GM12878 (cell line): ENCODE data around the gene CLIP2. TPM values are rescaled to one million over a fixed set of nuclear protein-coding genes. Genes with fewer than 3 reads are reported as not detected.

Experiments used
- ATAC-seq: fragments of 200-7000 bp; cut with Tn5 transposase; 3 replicates; pipeline ENCODE4 v1.9.1; 2020; ENCODE audit warnings: mild to moderate bottlenecking, moderate library complexity
- BruUV-seq: library from RNA; stranded (reverse); fragments of 400-500 nt; replicated peaks from 2 replicates; lab custom pipeline; 2021; lab: Mats Ljungman, UMichigan
- CTCF ChIA-PET: fragments of 300-600 bp; sonication (Branson Sonifier 250); formaldehyde crosslinking; extraction: SDS; loops from one replicate; lab custom pipeline; 2021; ENCODE audit warnings: inconsistent platforms; lab: Yijun Ruan, JAX
- POLR2A ChIA-PET: fragments of 350-600 bp; formaldehyde crosslinking; extraction: SDS; loops from one replicate; lab custom pipeline; 2021; ENCODE audit warnings: inconsistent platforms; lab: Charles Lee
- RAD21 ChIA-PET: fragments of 300-600 bp; sonication (Branson Sonifier 250); formaldehyde crosslinking; loops from one replicate; lab custom pipeline; 2023; ENCODE audit warnings: antibody characterized with exemption; ENCODE audit not compliant: unreplicated experiment; lab: Charles Lee
- SMC1A ChIA-PET: fragments of 300-600 bp; sonication (Branson Sonifier 250); formaldehyde crosslinking; loops from one replicate; lab custom pipeline; 2023; ENCODE audit not compliant: unreplicated experiment, uncharacterized antibody; lab: Charles Lee
- DNase-seq: peaks from one replicate; pipeline ENCODE4 v3.0.0-alpha.2; 2011; ENCODE audit warnings: low read depth, low spot score
- FAIRE-seq: peaks from 3 replicates; lab custom pipeline; 2011; peaks lifted over from hg19 to GRCh38; lab: Jason Lieb, UNC
- H2AFZ ChIP-seq: 2 replicates; pipeline ENCODE4 v1.6.0; 2011; ENCODE audit warnings: low read depth, low read length, control low read depth; ENCODE audit not compliant: control insufficient read depth
- H3K27ac ChIP-seq: 2 replicates; pipeline ENCODE4 v1.5.1; 2011; ENCODE audit warnings: control low read depth; ENCODE audit not compliant: control insufficient read depth, insufficient read depth
- H3K27me3 ChIP-seq, 2 experiments: replicated peaks in 1 of 2; 2 replicates each; pipeline versions ENCODE4 v1.6.0 to v1.6.1; 2011; ENCODE audit warnings: low read length in 1 of 2; ENCODE audit not compliant: control insufficient read depth in 2 of 2, insufficient read depth in 2 of 2
- H3K36me3 ChIP-seq, 2 experiments: 2 replicates each; pipeline ENCODE4 v1.5.1; 2011; ENCODE audit warnings: low read length in 1 of 2; ENCODE audit not compliant: control insufficient read depth in 2 of 2, insufficient read depth in 2 of 2
- H3K4me1 ChIP-seq: 2 replicates; pipeline ENCODE4 v1.6.1; 2011; ENCODE audit warnings: mild to moderate bottlenecking, low read length, moderate library complexity, mixed read lengths; ENCODE audit not compliant: control insufficient read depth, insufficient read depth
- H3K4me2 ChIP-seq: 2 replicates; pipeline ENCODE4 v1.6.0; 2011; ENCODE audit warnings: control low read depth; ENCODE audit not compliant: control insufficient read depth, insufficient read depth
- H3K4me3 ChIP-seq: fragments of 200-600 bp; sonication (generic); 2 replicates; pipeline ENCODE4 v1.5.1; 2016
- H3K79me2 ChIP-seq: 2 replicates; pipeline ENCODE4 v1.6.0; 2011; ENCODE audit warnings: low read length; ENCODE audit not compliant: control insufficient read depth, insufficient read depth
- H3K9ac ChIP-seq: 2 replicates; pipeline ENCODE4 v1.8.0; 2011; ENCODE audit warnings: low read length, control low read depth, mixed read lengths; ENCODE audit not compliant: control insufficient read depth, insufficient read depth
- H3K9me3 ChIP-seq: replicated peaks from 3 replicates; pipeline ENCODE4 v1.5.1; 2011; ENCODE audit warnings: mild to moderate bottlenecking, low read length; ENCODE audit not compliant: control insufficient read depth, insufficient read depth
- H4K20me1 ChIP-seq: 2 replicates; pipeline ENCODE4 v1.6.0; 2011; ENCODE audit not compliant: control insufficient read depth, insufficient read depth
- HDGF ChIP-seq: fragments of 450-650 bp; IDR thresholded peaks from 2 replicates; pipeline ENCODE4 v1.6.1; 2016; ENCODE audit warnings: antibody characterized with exemption
- KAT2A ChIP-seq: conservative IDR thresholded peaks from 2 replicates; pipeline ENCODE4 v1.6.1; 2011; ENCODE audit warnings: low read depth, low read length; ENCODE audit not compliant: control insufficient read depth
- NFYB ChIP-seq: IDR thresholded peaks from 2 replicates; pipeline ENCODE4 v1.6.1; 2011; ENCODE audit warnings: low read depth, mild to moderate bottlenecking, low read length, improper control_type of control experiment, moderate library complexity; ENCODE audit not compliant: insufficient read depth
- SMARCA5 ChIP-seq: fragments of 450-650 bp; IDR thresholded peaks from 2 replicates; pipeline ENCODE4 v1.6.1; 2017; ENCODE audit warnings: mild to moderate bottlenecking
- SUPT20H ChIP-seq: IDR thresholded peaks from 2 replicates; pipeline ENCODE4 v1.6.1; 2011; ENCODE audit warnings: low read depth, mild to moderate bottlenecking, low read length, moderate library complexity, borderline replicate concordance; ENCODE audit not compliant: control insufficient read depth
- WGBS: methylation state at CpG from one replicate; pipeline ENCODE4 v1.1.6; 2016; ENCODE audit warnings: low lambda C conversion rate; ENCODE audit not compliant: insufficient replicate concordance, insufficient coverage; ENCODE audit errors: missing lambda C conversion rate; 5-methylcytosine and 5-hydroxymethylcytosine counted together
- in situ Hi-C: fragments of 300-500 bp; cut with MboI; formaldehyde crosslinking; loops from 9 replicates; pipeline ENCODE4 v1.14.3; 2018; ENCODE audit warnings: mixed read lengths
- intact Hi-C: fragments of 100-400 bp; cut with micrococcal nuclease; formaldehyde crosslinking; loops from one replicate; pipeline ENCODE4 v1.14.2; 2022; ENCODE audit not compliant: unreplicated experiment
- polyA plus RNA-seq, 11 experiments: library from polyadenylated mRNA; depleted of rRNA in 4 of 11; unstranded in 6 of 11; stranded (reverse) in 5 of 11; fragments of >200 nt; fragmentation: Nextera tagmentation in 4 of 11; fragmentation: Illumina TruSeq in 1 of 11; extraction: Ambion mirVana in 4 of 11; extraction: Trizol in 1 of 11; gene quantifications; 1 replicate in 1 of 11; 2 replicates in 10 of 11; pipeline versions ENCODE4 v1.2.1 to v1.2.3, GENCODE V29; 2011 to 2016; ENCODE audit warnings: inconsistent platforms in 2 of 11, missing spikeins in 2 of 11, low read depth in 1 of 11
- total RNA-seq, 4 experiments: library from RNA; depleted of rRNA in 3 of 4; stranded (reverse); fragments of >200 nt in 3 of 4; fragmentation: Illumina TruSeq in 1 of 4; extraction: Trizol in 1 of 4; gene quantifications; 2 replicates each; pipeline versions ENCODE4 v1.2.1 to v1.2.3, GENCODE V29; 2013 to 2021
- TF ChIP-seq, protein P1 (sequence below): fragments of 450-650 bp; formaldehyde crosslinking; IDR thresholded peaks from 2 replicates; pipeline ENCODE4 v1.4.0; 2022; ENCODE audit warnings: mild to moderate bottlenecking, moderate library complexity

CLIP2 gene
- total and polyA plus RNA-seq, 10 of the 15 experiments (the other 5 are each of a cell fraction or from before 2014, with no cell fraction given): 0.26 to 56.3 (median 21.0) TPM

DNA sequence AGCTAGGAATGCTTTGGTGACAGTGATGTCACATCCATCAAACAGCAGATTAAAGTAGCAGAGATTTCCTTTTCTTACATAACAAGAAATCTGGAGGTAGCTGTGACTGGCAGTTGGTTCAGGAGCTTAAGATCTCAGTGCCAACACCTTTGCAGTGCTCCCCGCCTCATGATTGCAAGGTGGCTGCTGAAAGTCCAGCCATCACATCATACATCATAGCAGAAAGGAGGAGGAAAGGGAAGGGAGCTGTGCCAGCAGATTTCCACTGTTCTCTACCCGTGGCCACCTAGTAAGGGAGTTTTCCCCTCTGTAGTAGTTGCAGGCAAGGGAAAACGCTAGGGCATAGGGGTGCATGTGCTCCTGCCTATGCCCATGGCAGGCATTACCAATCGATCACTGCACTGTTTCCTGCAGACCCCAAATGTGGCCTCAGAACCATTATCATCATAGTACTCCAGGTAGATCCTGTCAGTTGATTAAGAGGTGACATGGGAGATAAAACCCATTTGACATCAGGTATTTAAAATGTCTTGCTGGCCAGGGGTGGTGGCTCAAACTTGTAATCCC is 106.6 kb downstream of the CLIP2 start:
- no peaks in the 10 kb centered on the region for H3K9me3 ChIP-seq
- peaks cover 11 to 19% of the 10 kb centered on the region in 2 experiments; a peak in 3 of 4 replicates for H3K36me3 ChIP-seq
- no peak overlapping the region for H3K4me3 ChIP-seq
- no TSS peak for BruUV-seq
- intact Hi-C loops (loop anchor here (10.0 kb wide), 1 partner anchor 111 kb away; the partner anchor contains the start of gene CLIP2), in situ Hi-C loops (no loop called here)
- ChIA-PET POLR2A (no interaction called here), CTCF (interaction anchor here (0.8 to 4.5 kb wide), 3 partner anchors 101 to 189 kb away, joined by 3 to 21 read pairs (median 3); no protein-coding TSS in a partner anchor), RAD21 (interaction anchor here (0.7 to 1.0 kb wide), 3 partner anchors 23 to 190 kb away, joined by 3 to 5 read pairs (median 3); no protein-coding TSS in a partner anchor), SMC1A (no interaction called here)
- H2AFZ ChIP-seq: no peak overlapping the region
- ATAC-seq (no peak), FAIRE-seq (no peak), DNase-seq (no peak)
- H3K9ac ChIP-seq: no peak overlapping the region
- no peaks in the 10 kb centered on the region for H3K27me3 ChIP-seq
- no peaks in the 10 kb centered on the region for H4K20me1 ChIP-seq
- no peak overlapping the region for H3K27ac ChIP-seq
- H3K79me2 ChIP-seq: no peaks in the 10 kb centered on the region
- WGBS: 74% methylated on average over 4 of the region's 4 CpGs
- TF ChIP-seq HDGF (no peak), KAT2A (no peak), SMARCA5 (peak; percentile 52; the same call in 1 of the 2 replicates), NFYB (no peak), SUPT20H (no peak)
- TF ChIP-seq, protein P1, sequence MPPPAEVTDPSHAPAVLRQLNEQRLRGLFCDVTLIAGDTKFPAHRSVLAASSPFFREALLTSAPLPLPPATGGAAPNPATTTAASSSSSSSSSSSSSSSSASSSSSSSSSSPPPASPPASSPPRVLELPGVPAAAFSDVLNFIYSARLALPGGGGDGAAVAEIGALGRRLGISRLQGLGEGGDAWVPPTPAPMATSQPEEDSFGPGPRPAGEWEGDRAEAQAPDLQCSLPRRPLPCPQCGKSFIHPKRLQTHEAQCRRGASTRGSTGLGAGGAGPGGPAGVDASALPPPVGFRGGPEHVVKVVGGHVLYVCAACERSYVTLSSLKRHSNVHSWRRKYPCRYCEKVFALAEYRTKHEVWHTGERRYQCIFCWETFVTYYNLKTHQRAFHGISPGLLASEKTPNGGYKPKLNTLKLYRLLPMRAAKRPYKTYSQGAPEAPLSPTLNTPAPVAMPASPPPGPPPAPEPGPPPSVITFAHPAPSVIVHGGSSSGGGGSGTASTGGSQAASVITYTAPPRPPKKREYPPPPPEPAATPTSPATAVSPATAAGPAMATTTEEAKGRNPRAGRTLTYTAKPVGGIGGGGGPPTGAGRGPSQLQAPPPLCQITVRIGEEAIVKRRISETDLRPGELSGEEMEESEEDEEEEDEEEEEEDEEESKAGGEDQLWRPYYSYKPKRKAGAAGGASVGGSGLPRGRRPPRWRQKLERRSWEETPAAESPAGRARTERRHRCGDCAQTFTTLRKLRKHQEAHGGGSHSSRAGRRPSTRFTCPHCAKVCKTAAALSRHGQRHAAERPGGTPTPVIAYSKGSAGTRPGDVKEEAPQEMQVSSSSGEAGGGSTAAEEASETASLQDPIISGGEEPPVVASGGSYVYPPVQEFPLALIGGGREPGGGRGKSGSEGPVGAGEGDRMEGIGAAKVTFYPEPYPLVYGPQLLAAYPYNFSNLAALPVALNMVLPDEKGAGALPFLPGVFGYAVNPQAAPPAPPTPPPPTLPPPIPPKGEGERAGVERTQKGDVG: no peak
- no peak overlapping the region for H3K4me2 ChIP-seq
- no peaks in the 10 kb centered on the region for H3K4me1 ChIP-seq
